ENCODE data around the gene EPS8L3. TPM values are rescaled to one million over a fixed set of nuclear protein-coding genes. Genes with fewer than 3 reads are reported as not detected.
A peak's percentile ranks its signal among the peaks of the same experiment; 100 is the strongest.

The EPS8L3 gene
- total and polyA plus RNA-seq, 8 donors, result 0.39 to 4.3 (median 1.4) TPM

- H3K27ac ChIP-seq, result no peak overlapping the region
- no peak overlapping the region for H3K4me3 ChIP-seq
- H3K27me3 ChIP-seq, result no peaks in the 10 kb centered on the region
- ATAC-seq (no peak), DNase-seq (peak in 1 of 6 donors; percentile 11), FAIRE-seq (no peak)
- WGBS, 2 donors, result 86 to 89% methylated on average over 10 of the region's 10 CpGs
- no peaks in the 10 kb centered on the region for H3K4me1 ChIP-seq
- intact Hi-C loops (cut with DNase I), result no loop called here
- TF ChIP-seq CTCF (IDR thresholded peaks at IDR 0.05), result no peak
- no peaks in the 10 kb centered on the region for H3K36me3 ChIP-seq
- no peaks in the 10 kb centered on the region for H3K9me3 ChIP-seq
Measured at GRCh38 chr1:109803901-109804331, 40.2 kb upstream of the EPS8L3 start.

GRCh38 chr1:109802901-109803561, 39.3 kb upstream of the EPS8L3 start:
- no peak for FAIRE-seq
- H3K27ac ChIP-seq, result no peak overlapping the region
- no peaks in the 10 kb centered on the region for H3K27me3 ChIP-seq
- intact Hi-C loops (cut with DNase I), result no loop called here
- no peak for ATAC-seq
- H3K4me3 ChIP-seq, result no peak overlapping the region
- no peaks in the 10 kb centered on the region for H3K4me1 ChIP-seq
- WGBS, 2 donors, result 79 to 87% methylated on average over 5 of the region's 5 CpGs
- no peaks in the 10 kb centered on the region for H3K9me3 ChIP-seq
- no peak for TF ChIP-seq CTCF (IDR thresholded peaks at IDR 0.05)
- H3K36me3 ChIP-seq, result no peaks in the 10 kb centered on the region
- no peak for DNase-seq

- FAIRE-seq (no peak), ATAC-seq (no peak), DNase-seq (no peak)
- no peak for TF ChIP-seq CTCF (IDR thresholded peaks at IDR 0.05)
- Histone ChIP-seq H3K9me3 (no peaks in the 10 kb centered on the region), H3K27ac (no peak overlapping the region), H3K36me3 (no peaks in the 10 kb centered on the region), H3K27me3 (no peaks in the 10 kb centered on the region), H3K4me3 (no peak overlapping the region), H3K4me1 (no peaks in the 10 kb centered on the region)
- WGBS, 2 donors, result 85 to 90% methylated on average over 17 of the region's 17 CpGs
- intact Hi-C loops (cut with DNase I), result no loop called here
Measured at GRCh38 chr1:109802136-109802900, 38.6 kb upstream of the EPS8L3 start.

GRCh38 chr1:109801791-109802135, 38.0 kb upstream of the EPS8L3 start:
- no peaks in the 10 kb centered on the region for H3K9me3 ChIP-seq
- WGBS, 2 donors, result 70 to 72% methylated on average over 3 of the region's 3 CpGs
- FAIRE-seq, result no peak
- intact Hi-C loops (cut with DNase I), result no loop called here
- no peaks in the 10 kb centered on the region for H3K27me3 ChIP-seq
- TF ChIP-seq CTCF (IDR thresholded peaks at IDR 0.05), result no peak
- H3K4me1 ChIP-seq, result no peaks in the 10 kb centered on the region
- no peak for DNase-seq
- no peak for ATAC-seq
- H3K36me3 ChIP-seq, result no peaks in the 10 kb centered on the region
- H3K27ac ChIP-seq, result no peak overlapping the region
- no peak overlapping the region for H3K4me3 ChIP-seq

GRCh38 chr1:109800291-109800690, 36.6 kb upstream of the EPS8L3 start:
- DNase-seq, result no peak
- Histone ChIP-seq H3K27ac (no peak overlapping the region), H3K36me3 (no peaks in the 10 kb centered on the region), H3K9me3 (no peaks in the 10 kb centered on the region), H3K4me3 (no peak overlapping the region), H3K4me1 (no peaks in the 10 kb centered on the region), H3K27me3 (no peaks in the 10 kb centered on the region)
- ATAC-seq, result no peak
- intact Hi-C loops (cut with DNase I), result no loop called here
- no peak for TF ChIP-seq CTCF (IDR thresholded peaks at IDR 0.05)
- FAIRE-seq, result no peak
